Activated CD4-positive, alpha-beta T cell treated with anti-CD3 and anti-CD28 coated beads for 36 hours (primary cell): Measurements from ENCODE around the gene GALNTL6. TPM values are rescaled to one million over a fixed set of nuclear protein-coding genes. Genes with fewer than 3 reads are reported as not detected.
A peak's percentile ranks its signal among the peaks of the same experiment; 100 is the strongest.

ENCODE experiments used
- ATAC-seq: fragments of 200-7000 bp; cut with Tn5 transposase; one replicate; pipeline ENCODE4 v1.10.0; 2021; ENCODE audit warnings: mild to moderate bottlenecking, moderate library complexity
- CTCF ChIA-PET: fragments of 350-600 bp; sonication (Branson Sonifier 250); formaldehyde crosslinking; loops from one replicate; lab custom pipeline; 2021; ENCODE audit warnings: antibody characterized with exemption; lab: Charles Lee
- POLR2A ChIA-PET: fragments of 350-600 bp; sonication (Branson Sonifier 250); formaldehyde crosslinking; loops from one replicate; lab custom pipeline; 2021; ENCODE audit warnings: antibody characterized with exemption, inconsistent platforms; lab: Charles Lee
- DNase-seq: peaks from one replicate; pipeline ENCODE4 v3.0.0-alpha.2; 2020
- H3K27ac Mint-ChIP-seq: one replicate; pipeline ENCODE4 v1.8.0; 2021; ENCODE audit warnings: mixed read lengths
- H3K27me3 Mint-ChIP-seq: one replicate; pipeline ENCODE4 v1.8.0; 2021; ENCODE audit warnings: mixed read lengths
- H3K36me3 Mint-ChIP-seq: one replicate; pipeline ENCODE4 v1.8.0; 2021; ENCODE audit warnings: low read depth, mixed read lengths
- H3K4me1 Mint-ChIP-seq: one replicate; pipeline ENCODE4 v1.8.0; 2021; ENCODE audit warnings: mixed read lengths
- H3K4me3 Mint-ChIP-seq: one replicate; pipeline ENCODE4 v1.8.0; 2021; ENCODE audit warnings: mild to moderate bottlenecking, moderate library complexity, mixed read lengths
- H3K9me3 Mint-ChIP-seq: one replicate; pipeline ENCODE4 v1.8.0; 2021; ENCODE audit warnings: low read depth, mixed read lengths
- intact Hi-C, 2 experiments: fragments of 100-400 bp; cut with DNase I in 1 of 2; cut with micrococcal nuclease in 1 of 2; formaldehyde crosslinking; loops; one replicate each; pipeline versions ENCODE4 v1.14.2 to v1.15.1; 2022 to 2024; cut with DNase I, micrococcal nuclease
- total RNA-seq, 2 experiments: library from RNA; stranded (reverse); gene quantifications; one replicate each; pipeline ENCODE4 v1.2.3, GENCODE V29; 2021

The GALNTL6 gene
- total RNA-seq, 2 experiments from 2014 or later: not detected

- Mint-ChIP-seq H3K27me3 (no peaks in the 10 kb centered on the region), H3K27ac (no peak overlapping the region), H3K36me3 (no peaks in the 10 kb centered on the region), H3K9me3 (peaks cover 4% of the 10 kb centered on the region), H3K4me3 (no peak overlapping the region), H3K4me1 (no peaks in the 10 kb centered on the region)
- intact Hi-C loops: no loop called here
- ChIA-PET POLR2A (no interaction called here), CTCF (no interaction called here)
- ATAC-seq (no peak), DNase-seq (no peak)
Measured at GRCh38 chr4:171834640-171835039, 21.4 kb downstream of the GALNTL6 start.

- DNase-seq (no peak), ATAC-seq (no peak)
- no peak overlapping the region for H3K4me3 Mint-ChIP-seq
- intact Hi-C loops: no loop called here
- CTCF ChIA-PET: no interaction called here
- no peaks in the 10 kb centered on the region for H3K36me3 Mint-ChIP-seq
- H3K4me1 Mint-ChIP-seq: no peaks in the 10 kb centered on the region
- POLR2A ChIA-PET: no interaction called here
- no peaks in the 10 kb centered on the region for H3K27me3 Mint-ChIP-seq
- H3K27ac Mint-ChIP-seq: no peak overlapping the region
- H3K9me3 Mint-ChIP-seq: peaks cover 5% of the 10 kb centered on the region
Measured at GRCh38 chr4:171843456-171843855, 30.3 kb downstream of the GALNTL6 start.

GRCh38 chr4:171846232-171846631 lies 33.0 kb downstream of the GALNTL6 start:
- ChIA-PET POLR2A (no interaction called here), CTCF (no interaction called here)
- Mint-ChIP-seq H3K4me3 (no peak overlapping the region), H3K27me3 (no peaks in the 10 kb centered on the region), H3K36me3 (no peaks in the 10 kb centered on the region), H3K27ac (no peak overlapping the region), H3K4me1 (no peaks in the 10 kb centered on the region), H3K9me3 (peaks cover 5% of the 10 kb centered on the region)
- intact Hi-C loops: loop anchor here in 1 of 2 experiments (2.0 kb wide), 1 partner anchor 985 kb away; no protein-coding TSS in a partner anchor
- no peak for ATAC-seq
- peak; percentile 43 for DNase-seq

- H3K27ac Mint-ChIP-seq: no peak overlapping the region
- DNase-seq (no peak), ATAC-seq (no peak)
- H3K4me1 Mint-ChIP-seq: no peaks in the 10 kb centered on the region
- ChIA-PET POLR2A (no interaction called here), CTCF (no interaction called here)
- no peak overlapping the region for H3K4me3 Mint-ChIP-seq
- intact Hi-C loops: loop anchor here in 1 of 2 experiments (2.0 kb wide), 1 partner anchor 984 kb away; no protein-coding TSS in a partner anchor
- no peaks in the 10 kb centered on the region for H3K36me3 Mint-ChIP-seq
- no peaks in the 10 kb centered on the region for H3K27me3 Mint-ChIP-seq
- peaks cover 5% of the 10 kb centered on the region for H3K9me3 Mint-ChIP-seq
Measured at GRCh38 chr4:171846893-171847292, 33.7 kb downstream of the GALNTL6 start.

GRCh38 chr4:171847751-171848150 lies 34.5 kb downstream of the GALNTL6 start:
- peaks cover 7% of the 10 kb centered on the region for H3K9me3 Mint-ChIP-seq
- POLR2A ChIA-PET: interaction anchor here (0.6 kb wide), 1 partner anchor 196 kb away, joined by 3 read pairs; no protein-coding TSS in a partner anchor
- CTCF ChIA-PET: no interaction called here
- no peaks in the 10 kb centered on the region for H3K36me3 Mint-ChIP-seq
- DNase-seq: no peak
- ATAC-seq: no peak
- no peaks in the 10 kb centered on the region for H3K4me1 Mint-ChIP-seq
- intact Hi-C loops: loop anchor here in 1 of 2 experiments (2.0 kb wide), 1 partner anchor 983 kb away; no protein-coding TSS in a partner anchor
- H3K4me3 Mint-ChIP-seq: no peak overlapping the region
- no peak overlapping the region for H3K27ac Mint-ChIP-seq
- no peaks in the 10 kb centered on the region for H3K27me3 Mint-ChIP-seq

- POLR2A ChIA-PET: no interaction called here
- H3K4me3 Mint-ChIP-seq: no peak overlapping the region
Measured at GRCh38 chr4:171849686-171850222, 36.5 kb downstream of the GALNTL6 start.

GRCh38 chr4:171851295-171851694 lies 38.1 kb downstream of the GALNTL6 start:
- Mint-ChIP-seq H3K9me3 (peaks cover 9% of the 10 kb centered on the region), H3K4me1 (no peaks in the 10 kb centered on the region), H3K4me3 (no peak overlapping the region), H3K27me3 (no peaks in the 10 kb centered on the region), H3K27ac (no peak overlapping the region), H3K36me3 (no peaks in the 10 kb centered on the region)
- POLR2A ChIA-PET: no interaction called here
- DNase-seq (no peak), ATAC-seq (no peak)
- CTCF ChIA-PET: interaction anchor here (0.6 kb wide), 1 partner anchor 658 kb away, joined by 3 read pairs; no protein-coding TSS in a partner anchor
- intact Hi-C loops: no loop called here

More at GRCh38 chr4:171849686-171850222, 36.5 kb downstream of the GALNTL6 start:
- intact Hi-C loops: no loop called here
- ATAC-seq (no peak), DNase-seq (no peak)
- no peaks in the 10 kb centered on the region for H3K27me3 Mint-ChIP-seq
- no peak overlapping the region for H3K27ac Mint-ChIP-seq
- CTCF ChIA-PET: no interaction called here
- no peaks in the 10 kb centered on the region for H3K4me1 Mint-ChIP-seq
- peaks cover 9% of the 10 kb centered on the region for H3K9me3 Mint-ChIP-seq
- no peaks in the 10 kb centered on the region for H3K36me3 Mint-ChIP-seq

- H3K36me3 Mint-ChIP-seq: no peaks in the 10 kb centered on the region
- H3K4me3 Mint-ChIP-seq: no peak overlapping the region
- H3K27me3 Mint-ChIP-seq: no peaks in the 10 kb centered on the region
- no peak overlapping the region for H3K27ac Mint-ChIP-seq
- DNase-seq (no peak), ATAC-seq (no peak)
- ChIA-PET CTCF (no interaction called here), POLR2A (interaction anchor here (0.6 kb wide), 1 partner anchor 19 kb away, joined by 5 read pairs; no protein-coding TSS in a partner anchor)
- H3K4me1 Mint-ChIP-seq: no peaks in the 10 kb centered on the region
- H3K9me3 Mint-ChIP-seq: peaks cover 8% of the 10 kb centered on the region
- intact Hi-C loops: no loop called here
Measured at GRCh38 chr4:171857302-171858012, 44.3 kb downstream of the GALNTL6 start.

- DNase-seq (no peak), ATAC-seq (no peak)
- Mint-ChIP-seq H3K36me3 (no peaks in the 10 kb centered on the region), H3K4me3 (no peak overlapping the region), H3K27ac (no peak overlapping the region), H3K4me1 (no peaks in the 10 kb centered on the region), H3K9me3 (peaks cover 3% of the 10 kb centered on the region), H3K27me3 (no peaks in the 10 kb centered on the region)
- CTCF ChIA-PET: no interaction called here
- intact Hi-C loops: no loop called here
- POLR2A ChIA-PET: no interaction called here
Measured at GRCh38 chr4:171875291-171875690, 62.1 kb downstream of the GALNTL6 start.

GRCh38 chr4:171876636-171877035 lies 63.4 kb downstream of the GALNTL6 start:
- POLR2A ChIA-PET: no interaction called here
- DNase-seq (no peak), ATAC-seq (no peak)
- Mint-ChIP-seq H3K27me3 (no peaks in the 10 kb centered on the region), H3K36me3 (no peaks in the 10 kb centered on the region), H3K4me1 (no peaks in the 10 kb centered on the region), H3K9me3 (peaks cover 4% of the 10 kb centered on the region), H3K27ac (no peak overlapping the region), H3K4me3 (no peak overlapping the region)
- intact Hi-C loops: no loop called here
- CTCF ChIA-PET: no interaction called here

GRCh38 chr4:171880136-171880535 lies 66.9 kb downstream of the GALNTL6 start:
- DNase-seq: no peak
- Mint-ChIP-seq H3K4me1 (no peaks in the 10 kb centered on the region), H3K27me3 (no peaks in the 10 kb centered on the region), H3K9me3 (peaks cover 6% of the 10 kb centered on the region), H3K27ac (no peak overlapping the region), H3K36me3 (no peaks in the 10 kb centered on the region), H3K4me3 (no peak overlapping the region)
- POLR2A ChIA-PET: no interaction called here
- intact Hi-C loops: no loop called here
- ATAC-seq: no peak
- CTCF ChIA-PET: no interaction called here

GRCh38 chr4:171889681-171890080 lies 76.5 kb downstream of the GALNTL6 start:
- ATAC-seq: no peak
- no peaks in the 10 kb centered on the region for H3K4me1 Mint-ChIP-seq
- no peaks in the 10 kb centered on the region for H3K36me3 Mint-ChIP-seq
- DNase-seq: no peak
- H3K9me3 Mint-ChIP-seq: peaks cover 4% of the 10 kb centered on the region
- POLR2A ChIA-PET: no interaction called here
- H3K27me3 Mint-ChIP-seq: no peaks in the 10 kb centered on the region
- no peak overlapping the region for H3K27ac Mint-ChIP-seq
- intact Hi-C loops: no loop called here
- CTCF ChIA-PET: no interaction called here
- no peak overlapping the region for H3K4me3 Mint-ChIP-seq
